Vagina (tissue), 2 donors: ENCODE data around the gene SLC25A19. TPM values are rescaled to one million over a fixed set of nuclear protein-coding genes. Genes with fewer than 3 reads are reported as not detected.

Experiments
- DNase-seq, 2 donors: peaks; one replicate each; pipeline ENCODE4 v3.0.0-alpha.2; 2017; ENCODE audit errors: extremely low spot score in 2 of 2
- H3K27ac ChIP-seq: fragments of 200-600 bp; sonication (generic); one replicate; pipeline ENCODE4 v1.5.1; 2019
- H3K27me3 ChIP-seq: fragments of 200-600 bp; sonication (generic); one replicate; pipeline ENCODE4 v1.5.1; 2019
- H3K36me3 ChIP-seq, 2 donors: fragments of 200-600 bp; sonication (generic); one replicate each; pipeline ENCODE4 v1.5.1; 2017 to 2019
- H3K4me1 ChIP-seq: fragments of 200-600 bp; sonication (generic); one replicate; pipeline ENCODE4 v1.5.1; 2019
- H3K4me3 ChIP-seq, 2 donors: fragments of 200-600 bp; sonication (generic); 1 replicate in 1 of 2; 2 replicates in 1 of 2; pipeline ENCODE4 v1.5.1; 2016 to 2019
- H3K9me3 ChIP-seq: fragments of 200-600 bp; sonication (generic); one replicate; pipeline ENCODE4 v1.5.1; 2019
- CTCF ChIP-seq, 3 experiments: fragments of 450-650 bp in 2 of 3; fragments of 200-600 bp in 1 of 3; sonication (generic) in 1 of 3; IDR thresholded peaks; one replicate each; pipeline ENCODE4 v1.5.1; 2017 to 2019; ENCODE audit warnings: antibody characterized with exemption in 3 of 3, mild to moderate bottlenecking in 2 of 3, moderate library complexity in 2 of 3
- POLR2A ChIP-seq, 2 donors: fragments of 450-650 bp; IDR thresholded peaks; one replicate each; pipeline ENCODE4 v1.6.1; 2017; ENCODE audit warnings: antibody characterized with exemption in 2 of 2, mild to moderate bottlenecking in 2 of 2, moderate library complexity in 2 of 2
- POLR2AphosphoS5 ChIP-seq, 2 donors: sonication (generic); formaldehyde crosslinking; IDR thresholded peaks; one replicate each; pipeline ENCODE4 v1.9.0; 2017; ENCODE audit warnings: antibody characterized with exemption in 2 of 2, mild to moderate bottlenecking in 2 of 2, low read depth in 1 of 2; ENCODE audit not compliant: insufficient read depth in 1 of 2
- intact Hi-C: fragments of 100-400 bp; cut with DNase I; formaldehyde crosslinking; loops from one replicate; pipeline ENCODE4 v1.15.1; 2023
- total RNA-seq: library from RNA; depleted of rRNA; stranded (reverse); fragments of >200 nt; gene quantifications from one replicate; pipeline ENCODE4 v1.2.3, GENCODE V29; 2016

SLC25A19 gene
- total RNA-seq, 1 donor from 2014 or later, result 16.7 TPM

- H3K4me3 ChIP-seq, result peak within 1 kb of the TSS; percentile 76 to 88
- H3K27me3 ChIP-seq, result no peaks in the 10 kb centered on the region
- peak within 1 kb of the TSS; percentile 89 for H3K27ac ChIP-seq
- TF ChIP-seq POLR2AphosphoS5 (IDR thresholded peaks at IDR 0.05; ENCODE audit: insufficient read depth in 1 of 2, low read depth in 1 of 2), result peak in 1 of 2 donors; percentile 0
- peak in 1 of 2 donors; percentile 35 for TF ChIP-seq POLR2A (IDR thresholded peaks at IDR 0.05)
- TF ChIP-seq CTCF (IDR thresholded peaks at IDR 0.05), result no peak
- no peak for DNase-seq
- no peaks in the 10 kb centered on the region for H3K9me3 ChIP-seq
- H3K4me1 ChIP-seq, result peaks cover 23% of the 10 kb centered on the region
- intact Hi-C loops, result no loop called here
- H3K36me3 ChIP-seq, result peaks cover 0 to 7% of the 10 kb centered on the region in 2 donors
Observed at GRCh38 chr17:75270966-75271232, 18.3 kb downstream of the SLC25A19 start, which contains the start of gene MIF4GD. TSS of gene MIF4GD (minus strand) at chr17:75271231. CDS start at chr17:75270195, 1,036 bp downstream.

- peak in 1 of 2 donors; percentile 64 for TF ChIP-seq POLR2AphosphoS5 (IDR thresholded peaks at IDR 0.05; ENCODE audit: insufficient read depth in 1 of 2, low read depth in 1 of 2)
- TF ChIP-seq POLR2A (IDR thresholded peaks at IDR 0.05), result no peak
- TF ChIP-seq CTCF (IDR thresholded peaks at IDR 0.05), result peak in 2 of 3 experiments; percentile 5 to 9
- intact Hi-C loops, result no loop called here
- Histone ChIP-seq H3K36me3 (peaks cover 0 to 12% of the 10 kb centered on the region in 2 donors), H3K4me1 (peaks cover 23% of the 10 kb centered on the region), H3K4me3 (peak overlapping the region; percentile 76 to 88), H3K27ac (peak overlapping the region; percentile 89), H3K9me3 (no peaks in the 10 kb centered on the region), H3K27me3 (no peaks in the 10 kb centered on the region)
- no peak for DNase-seq
Observed at GRCh38 chr17:75270218-75270965, 18.8 kb downstream of the SLC25A19 start.

- Histone ChIP-seq H3K36me3 (peaks cover 0 to 17% of the 10 kb centered on the region in 2 donors), H3K4me1 (peaks cover 23% of the 10 kb centered on the region), H3K9me3 (no peaks in the 10 kb centered on the region), H3K4me3 (peak overlapping the region; percentile 76 to 88), H3K27ac (peak overlapping the region; percentile 89), H3K27me3 (no peaks in the 10 kb centered on the region)
- intact Hi-C loops, result no loop called here
- no peak for DNase-seq
- no peak for TF ChIP-seq CTCF (IDR thresholded peaks at IDR 0.05)
- no peak for TF ChIP-seq POLR2AphosphoS5 (IDR thresholded peaks at IDR 0.05; ENCODE audit: insufficient read depth in 1 of 2, low read depth in 1 of 2)
- TF ChIP-seq POLR2A (IDR thresholded peaks at IDR 0.05), result no peak
Observed at GRCh38 chr17:75269844-75270217, 19.4 kb downstream of the SLC25A19 start.

GRCh38 chr17:75267411-75268232 lies 21.6 kb downstream of the SLC25A19 start:
- DNase-seq, result no peak
- H3K36me3 ChIP-seq, result peaks cover 0 to 34% of the 10 kb centered on the region in 2 donors
- H3K27ac ChIP-seq, result no peak overlapping the region
- peaks cover 31% of the 10 kb centered on the region for H3K4me1 ChIP-seq
- TF ChIP-seq POLR2A (IDR thresholded peaks at IDR 0.05) (no peak), POLR2AphosphoS5 (IDR thresholded peaks at IDR 0.05; ENCODE audit: insufficient read depth in 1 of 2, low read depth in 1 of 2) (no peak)
- H3K9me3 ChIP-seq, result no peaks in the 10 kb centered on the region
- no peak overlapping the region for H3K4me3 ChIP-seq
- intact Hi-C loops, result no loop called here
- H3K27me3 ChIP-seq, result no peaks in the 10 kb centered on the region

GRCh38 chr17:75267153-75267410 lies 22.2 kb downstream of the SLC25A19 start:
- Histone ChIP-seq H3K4me3 (no peak overlapping the region), H3K36me3 (peaks cover 0 to 34% of the 10 kb centered on the region in 2 donors), H3K27me3 (no peaks in the 10 kb centered on the region), H3K27ac (no peak overlapping the region), H3K4me1 (peaks cover 30% of the 10 kb centered on the region), H3K9me3 (no peaks in the 10 kb centered on the region)
- TF ChIP-seq POLR2A (IDR thresholded peaks at IDR 0.05) (no peak), CTCF (IDR thresholded peaks at IDR 0.05) (no peak), POLR2AphosphoS5 (IDR thresholded peaks at IDR 0.05; ENCODE audit: insufficient read depth in 1 of 2, low read depth in 1 of 2) (no peak)
- DNase-seq, result no peak
- intact Hi-C loops, result no loop called here
